ENCODE measurements around the gene FBXO33.
A peak's percentile ranks its signal among the peaks of the same experiment; 100 is the strongest.

The FBXO33 gene

DNA sequence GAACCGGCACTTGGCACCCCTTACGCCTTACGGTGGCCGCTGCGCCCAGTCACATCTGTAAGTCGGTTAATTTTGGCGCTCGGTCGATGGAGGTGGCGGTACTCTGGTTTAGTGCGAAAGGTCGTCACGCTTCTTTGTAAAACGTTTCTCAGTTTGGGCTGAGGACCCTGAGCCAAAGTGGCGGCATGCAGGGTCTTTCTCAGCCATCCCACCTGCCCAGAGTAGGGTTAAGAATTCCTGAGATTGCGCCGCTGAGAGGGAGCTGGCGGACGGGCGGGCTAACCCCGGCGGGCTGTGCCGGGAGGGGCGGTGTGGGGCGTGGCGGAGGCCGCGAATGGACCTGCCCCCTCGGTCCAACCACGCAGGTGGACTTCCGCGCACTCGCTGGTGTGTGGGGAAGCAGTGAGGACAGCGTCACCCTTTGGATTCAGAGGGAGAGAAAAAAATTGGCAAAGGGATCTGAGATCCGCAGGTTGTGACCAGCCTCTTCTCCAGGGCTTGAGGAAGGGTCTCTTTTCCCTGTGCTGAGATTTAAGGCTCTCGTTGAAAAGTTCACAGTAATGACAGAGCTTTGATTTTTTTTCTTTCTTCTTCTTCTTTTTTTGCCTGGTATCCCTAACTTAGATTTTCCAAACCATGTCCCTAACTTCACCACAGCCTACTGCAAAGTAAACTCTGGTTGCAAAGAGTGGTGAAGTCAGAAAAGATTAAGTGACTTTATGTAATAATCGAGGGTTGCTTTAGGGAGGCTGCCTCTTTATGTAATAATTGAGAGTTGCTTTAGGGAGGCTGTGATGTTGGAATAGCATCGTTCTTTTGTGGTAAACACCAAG is 602 bp upstream of the FBXO33 start:
- DNase-seq = peak in 41 of 42 donors; percentile 67 to 91 (median 82)
- intact Hi-C loops (cut with DNase I) = loop anchor here (2.0 to 10.0 kb wide), 3 partner anchors 168 to 321 kb away; partner anchors contain the start of genes GEMIN2 and PNN

DNA sequence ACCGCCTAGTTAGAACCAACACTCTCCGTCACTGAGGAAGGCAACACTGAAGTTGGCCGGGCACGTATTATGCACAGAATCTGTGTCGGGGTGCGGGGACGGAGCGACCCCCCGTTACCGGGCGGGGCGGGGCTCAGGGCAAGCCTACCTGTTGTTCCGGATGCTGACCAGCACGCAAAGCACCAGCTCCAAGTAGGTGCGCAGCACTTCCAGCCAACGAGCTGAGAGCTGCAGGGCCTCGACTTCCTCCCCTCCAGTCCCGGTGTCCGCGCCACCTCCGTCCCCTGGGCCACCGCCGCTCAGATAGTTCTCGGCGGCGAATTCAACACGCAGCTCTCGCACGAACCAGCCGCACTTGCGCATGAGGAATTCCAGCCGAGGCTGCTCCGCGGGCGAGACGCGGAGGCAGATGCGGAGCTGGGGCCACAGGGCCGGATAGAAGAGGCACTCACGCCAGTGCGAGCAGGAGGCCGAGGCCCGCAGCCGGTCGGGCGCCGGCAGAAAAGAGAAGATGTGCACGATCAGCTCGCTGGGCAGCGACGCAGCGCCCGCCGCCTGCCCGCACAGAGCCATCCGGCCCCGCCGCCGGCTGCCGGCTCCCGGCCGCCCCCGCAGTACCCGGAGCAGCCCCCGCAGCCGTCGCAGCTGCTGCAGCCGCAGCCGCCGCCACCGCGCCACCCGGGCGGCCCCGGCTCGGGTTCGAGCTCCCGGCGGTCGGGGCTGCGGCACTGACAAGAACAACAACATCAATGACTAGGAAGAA is 636 bp downstream of the FBXO33 start:
- DNase-seq = peak in 39 of 42 donors; percentile 7 to 71 (median 36)
- intact Hi-C loops (cut with DNase I) = loop anchor here (2.0 to 10.0 kb wide), 3 partner anchors 167 to 319 kb away; partner anchors contain the start of genes GEMIN2 and PNN

DNA sequence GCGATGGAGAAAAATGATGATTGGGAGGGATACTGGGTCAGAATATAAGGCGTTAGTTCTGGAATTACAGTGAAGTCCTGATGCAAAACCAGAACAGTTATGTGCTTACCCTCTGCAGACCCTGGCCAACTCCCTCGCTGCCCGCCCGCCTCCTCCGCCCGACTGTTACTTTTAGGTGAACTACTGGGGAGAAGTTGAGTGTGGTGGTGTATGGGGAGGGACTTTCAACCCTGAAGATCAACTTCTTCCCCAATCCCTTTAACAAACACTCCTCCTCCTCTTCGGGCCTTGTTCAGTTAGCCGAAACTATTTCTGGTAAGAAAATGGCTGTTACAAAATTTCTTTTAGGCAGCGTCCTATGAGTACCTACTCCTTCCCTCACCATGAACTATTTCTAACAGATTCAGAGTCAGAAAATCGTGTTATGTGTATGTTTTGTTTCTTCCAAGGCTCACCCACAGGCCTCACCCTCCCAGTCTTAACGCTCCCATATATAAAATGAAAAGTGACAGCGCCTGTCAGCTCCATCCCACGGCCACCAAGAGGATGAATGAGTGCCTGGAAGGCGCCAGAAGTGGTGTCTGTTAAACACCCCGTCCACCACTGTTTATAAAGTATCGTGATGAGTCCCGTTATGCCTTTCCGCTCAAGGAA is 1.3 kb downstream of the FBXO33 start:
- intact Hi-C loops (cut with DNase I) = loop anchor here (5.0 to 10.0 kb wide), 2 partner anchors 166 to 319 kb away; partner anchors contain the start of gene GEMIN2
- peak in 19 of 42 donors; percentile 6 to 73 (median 31) for DNase-seq

DNA sequence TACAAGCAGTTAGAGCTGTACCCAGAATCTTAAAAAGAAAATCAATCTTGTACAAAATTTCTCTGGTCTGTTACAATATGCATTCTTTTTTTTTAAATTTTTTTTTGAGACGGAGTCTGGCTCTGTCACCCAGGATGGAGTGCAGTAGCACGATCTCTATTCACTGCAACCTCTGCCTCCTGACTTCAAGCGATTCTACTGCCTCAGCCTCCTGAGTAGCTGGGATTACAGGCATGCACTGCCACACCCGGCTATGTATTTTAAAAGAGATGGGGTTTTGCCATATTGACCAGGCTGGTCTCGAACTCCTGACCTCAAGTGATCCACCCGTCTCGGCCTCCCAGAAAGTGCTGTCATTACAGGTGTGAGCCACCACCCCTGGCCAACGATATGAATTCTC is 4.1 kb downstream of the FBXO33 start:
- intact Hi-C loops (cut with DNase I) = no loop called here
- no peak for DNase-seq

DNA sequence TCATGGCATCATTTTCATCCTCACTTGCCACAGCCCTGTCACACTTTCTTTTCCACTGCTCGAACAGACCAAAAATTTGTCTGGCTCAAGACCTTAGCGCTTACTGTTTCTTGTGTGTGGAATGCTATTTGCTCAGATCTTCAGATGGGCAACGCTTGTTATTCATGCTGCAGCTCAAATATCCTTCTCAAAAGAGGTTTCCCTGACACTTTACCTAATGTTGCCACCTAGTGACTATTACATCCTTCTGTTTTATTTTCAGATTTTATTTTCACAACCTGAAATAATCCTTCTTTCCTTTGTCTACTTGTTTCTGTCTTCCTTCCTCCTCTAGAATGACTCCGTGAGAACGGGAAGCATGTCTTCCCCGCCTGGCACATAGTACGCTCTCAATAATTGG is 5.6 kb downstream of the FBXO33 start:
- intact Hi-C loops (cut with DNase I) = no loop called here
- no peak for DNase-seq

DNA sequence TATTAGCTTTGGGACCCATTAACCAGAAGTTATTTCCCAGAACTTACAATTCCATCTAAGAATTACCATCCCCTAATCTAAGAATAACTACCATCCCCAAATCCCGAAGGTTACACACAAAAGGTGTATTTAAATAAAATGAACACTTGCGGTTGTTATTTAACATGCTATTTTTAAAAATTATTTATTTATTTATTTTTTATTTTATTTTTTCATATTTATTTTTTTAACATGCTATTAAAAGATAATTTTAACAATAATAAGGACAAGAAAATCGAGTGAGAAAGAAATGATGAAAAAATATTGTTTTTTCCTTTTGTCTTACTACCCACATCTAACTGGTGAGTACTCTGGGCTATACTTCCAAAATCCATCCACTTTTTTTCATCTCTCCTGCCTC is 6.3 kb downstream of the FBXO33 start:
- DNase-seq = no peak
- intact Hi-C loops (cut with DNase I) = no loop called here

DNA sequence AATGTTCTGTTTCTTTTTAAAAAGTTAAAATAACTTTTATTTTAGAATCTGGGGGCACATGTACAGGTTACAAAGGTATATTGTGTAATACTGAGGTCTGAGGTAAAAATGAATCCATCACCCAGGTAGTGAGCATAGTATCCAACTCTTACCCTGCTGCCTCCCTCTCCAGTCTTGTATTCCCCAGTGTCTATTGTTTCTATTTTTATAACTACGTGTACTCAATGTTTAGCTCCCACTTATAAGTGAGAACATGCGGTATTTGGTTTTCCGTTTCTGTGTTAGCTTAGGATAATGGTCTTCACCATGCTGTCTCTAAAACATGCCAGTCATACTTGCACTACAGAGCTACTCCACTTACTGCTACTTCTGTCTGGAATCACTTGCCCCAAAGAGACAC is 8.4 kb downstream of the FBXO33 start:
- no peak for DNase-seq
- intact Hi-C loops (cut with DNase I) = no loop called here

DNA sequence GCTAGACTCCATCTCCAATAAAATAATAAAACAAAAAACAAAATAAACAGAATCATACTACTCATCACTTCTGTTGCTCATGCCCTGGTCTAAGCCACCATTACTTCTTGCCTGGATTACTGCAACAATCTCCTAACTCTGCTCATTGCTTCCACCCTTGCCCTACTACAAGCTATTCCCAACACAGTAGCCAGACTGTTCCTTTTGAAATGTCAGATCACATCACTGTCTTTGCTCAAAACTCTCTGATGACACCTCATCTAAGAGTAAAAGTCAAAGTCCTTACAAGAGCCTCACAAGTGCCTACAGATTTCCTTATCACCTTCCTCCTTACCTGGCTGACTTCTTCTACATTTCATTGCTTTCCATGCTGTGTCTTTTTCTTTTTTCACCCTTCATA is 10.0 kb downstream of the FBXO33 start:
- no peak for DNase-seq
- intact Hi-C loops (cut with DNase I) = no loop called here

DNA sequence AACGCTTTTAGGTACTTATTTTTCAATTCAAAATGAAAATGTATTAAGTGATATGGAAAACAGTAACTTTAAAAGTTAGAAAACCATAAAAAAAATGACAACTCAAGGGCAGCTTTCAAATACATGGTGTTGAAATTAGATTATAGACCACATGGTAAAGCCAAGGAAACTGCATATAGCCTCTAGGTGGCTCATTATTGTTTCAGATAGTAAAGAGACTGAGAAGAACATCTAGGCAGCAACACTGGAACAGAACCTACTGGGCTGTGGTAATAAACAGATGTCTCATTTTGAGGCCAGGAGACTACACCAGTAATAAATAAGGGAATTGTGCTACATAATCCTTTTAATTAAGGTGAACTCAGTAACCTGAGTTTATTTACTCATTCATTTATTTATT is 13.0 kb downstream of the FBXO33 start:
- intact Hi-C loops (cut with DNase I) = no loop called here
- DNase-seq = no peak

DNA sequence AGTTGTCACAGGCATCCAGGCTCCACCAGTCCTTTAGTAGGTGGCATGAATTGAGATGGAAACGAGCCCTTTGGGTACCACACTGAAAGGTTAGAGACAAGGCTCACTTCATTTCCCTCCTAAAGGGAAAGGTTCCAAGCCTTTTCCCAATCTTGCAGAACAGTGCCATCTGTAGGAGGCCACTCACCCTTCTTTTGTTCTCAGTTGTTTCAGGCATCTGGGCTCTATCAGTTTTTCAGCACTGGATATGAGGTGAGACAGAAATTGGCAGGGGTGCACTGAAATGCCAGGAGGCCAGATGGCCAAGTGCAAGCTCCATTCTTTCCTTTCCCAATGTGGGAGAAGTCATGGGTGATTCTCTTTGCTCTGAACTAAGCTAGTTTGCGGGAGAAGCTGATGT is 15.2 kb downstream of the FBXO33 start:
- intact Hi-C loops (cut with DNase I) = no loop called here
- DNase-seq = no peak

DNA sequence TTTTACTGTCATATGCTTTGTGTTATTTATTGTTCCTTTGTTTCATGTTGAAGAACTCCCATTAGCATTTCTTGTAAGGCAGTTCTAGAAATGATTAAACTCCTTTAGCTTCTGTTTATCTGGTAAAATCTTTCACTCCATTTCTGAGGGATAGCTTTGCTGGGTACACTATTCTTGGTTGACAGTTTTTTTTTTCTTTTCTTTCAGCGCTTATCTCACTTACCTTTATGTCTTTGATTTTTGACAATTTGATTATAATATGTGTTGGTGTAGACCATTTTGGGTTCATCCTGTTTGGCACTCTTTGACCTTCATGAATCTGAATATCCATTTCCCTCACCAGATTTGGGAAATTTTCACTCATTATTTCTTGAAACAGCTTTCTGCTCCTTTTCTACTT is 16.2 kb downstream of the FBXO33 start:
- DNase-seq = no peak
- intact Hi-C loops (cut with DNase I) = no loop called here

DNA sequence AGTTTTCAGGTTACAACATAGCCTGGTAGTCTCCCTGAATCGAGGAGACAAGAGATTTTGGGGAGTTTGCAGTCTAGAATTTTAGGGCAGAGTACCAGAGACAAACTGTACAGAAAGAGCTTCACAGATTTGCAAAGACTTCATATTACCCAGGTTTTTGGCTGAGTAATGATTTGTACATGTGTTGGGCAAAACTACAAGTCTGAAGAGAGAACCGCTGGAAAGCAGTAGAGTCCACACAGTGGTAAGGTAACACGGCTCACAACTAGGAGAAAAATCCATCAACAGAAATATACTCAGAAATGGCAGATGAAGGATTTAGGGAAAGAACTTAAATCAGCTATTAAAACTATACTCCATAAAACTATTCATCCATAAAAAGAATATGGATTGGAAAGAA is 25.7 kb downstream of the FBXO33 start:
- no peak for DNase-seq
- intact Hi-C loops (cut with DNase I) = no loop called here

DNA sequence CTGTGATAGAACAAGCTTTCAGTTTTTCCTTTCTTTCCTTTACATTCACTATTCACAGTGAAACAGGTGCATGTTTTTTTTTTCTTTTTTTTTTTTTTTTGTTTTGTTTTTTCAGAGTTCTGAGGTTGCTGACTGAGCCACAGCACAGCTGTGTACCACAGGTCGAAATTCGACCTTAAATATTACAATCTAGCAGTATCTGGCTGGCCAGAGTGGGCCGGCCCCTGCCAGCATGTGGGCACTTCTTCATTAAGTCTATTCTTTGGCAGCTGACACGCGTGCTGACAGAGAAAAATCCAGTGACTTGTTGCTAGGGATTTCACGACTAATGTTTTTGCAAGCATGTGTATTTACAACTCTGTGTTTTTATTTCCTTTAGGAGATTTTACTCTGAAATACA is 33.9 kb downstream of the FBXO33 start:
- intact Hi-C loops (cut with DNase I) = no loop called here
- no peak for DNase-seq

DNA sequence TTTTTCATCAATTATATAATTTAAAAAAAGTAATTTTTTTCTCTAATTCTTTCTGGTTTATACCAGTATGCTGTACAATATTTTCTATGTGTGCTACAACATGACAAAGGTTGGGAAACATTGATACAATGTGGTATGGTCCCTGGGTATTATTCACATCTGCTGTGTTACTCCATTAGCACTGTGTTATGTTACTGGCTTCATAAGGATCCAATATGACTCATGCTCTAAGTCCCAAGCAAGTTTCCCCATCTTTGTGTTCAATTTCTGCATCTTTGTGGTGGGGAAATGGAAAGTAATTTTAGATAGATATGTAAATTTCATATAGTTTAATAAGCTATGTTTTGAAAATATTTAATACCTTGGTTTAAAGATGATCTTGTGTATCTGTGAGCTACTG is 35.8 kb downstream of the FBXO33 start:
- intact Hi-C loops (cut with DNase I) = no loop called here
- no peak for DNase-seq

DNA sequence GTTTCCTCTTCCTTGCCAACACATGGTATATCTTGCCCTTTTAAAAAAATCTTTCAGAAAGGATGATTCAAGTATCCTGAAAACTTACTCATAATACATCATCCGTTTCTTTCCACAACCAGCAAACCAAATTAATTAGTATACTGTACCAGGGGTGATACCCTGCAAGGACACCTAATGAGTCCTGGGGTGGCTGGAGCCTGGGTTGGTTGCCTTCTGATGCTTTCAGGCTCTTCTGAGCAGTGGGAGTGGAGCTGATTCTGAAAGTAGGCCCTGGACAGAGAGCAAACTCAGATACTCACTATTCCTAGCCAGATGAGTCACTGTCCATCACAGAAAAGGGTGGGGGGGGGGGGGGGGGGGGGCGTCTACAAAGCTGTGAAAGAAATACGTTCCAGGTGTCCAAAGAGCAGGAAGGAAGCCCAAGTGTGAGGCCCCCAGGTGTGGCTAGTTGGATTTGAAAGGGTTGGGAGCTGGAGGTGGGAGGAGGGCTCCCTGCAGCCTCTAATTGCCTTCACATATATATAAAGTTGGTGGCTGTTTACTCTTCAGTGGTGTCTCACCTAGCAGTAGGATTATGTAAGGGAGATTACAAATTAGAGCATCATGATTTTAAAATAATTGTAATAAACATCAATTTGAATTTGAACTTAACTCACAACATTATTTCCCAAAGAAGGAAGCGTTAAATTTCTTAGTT is 36.5 kb downstream of the FBXO33 start:
- intact Hi-C loops (cut with DNase I) = no loop called here
- DNase-seq = no peak

DNA sequence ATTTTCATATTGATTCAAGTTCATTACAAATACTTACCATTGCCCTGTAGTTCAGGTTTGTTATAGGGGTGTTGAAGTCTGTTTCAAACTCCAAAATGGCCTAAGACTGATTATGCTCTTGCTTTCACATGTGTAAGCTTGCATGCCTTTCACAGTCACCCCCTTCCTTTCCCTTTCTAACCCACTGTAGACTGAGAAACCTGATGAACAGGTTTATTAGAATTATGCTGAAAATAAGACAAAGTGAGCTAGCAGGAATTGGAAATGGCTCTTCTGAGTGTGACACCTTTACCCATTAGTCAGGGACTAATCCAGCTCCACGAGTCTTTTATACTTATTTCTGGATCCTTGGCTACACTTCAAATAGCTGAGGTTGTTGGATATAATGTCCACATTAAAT is 38.9 kb downstream of the FBXO33 start:
- intact Hi-C loops (cut with DNase I) = no loop called here
- DNase-seq = no peak

DNA sequence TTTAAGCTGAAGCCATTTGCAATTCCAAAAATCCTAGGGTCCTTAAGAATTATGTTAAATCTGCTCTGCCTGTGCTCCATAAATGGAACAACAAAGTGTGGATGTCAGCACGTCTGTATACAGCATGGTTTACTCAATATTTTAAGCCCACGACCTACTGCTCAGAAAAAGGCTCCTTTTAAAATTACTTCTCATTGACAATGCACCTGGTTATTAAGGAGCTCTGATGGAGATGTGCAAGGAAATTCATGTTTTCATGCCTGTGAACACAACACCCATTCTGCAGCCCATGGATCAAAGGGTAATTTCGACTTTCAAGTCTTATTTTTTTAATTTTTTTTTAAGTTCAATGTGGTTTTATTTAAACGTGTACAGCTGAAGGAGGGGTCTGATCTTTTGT is 48.1 kb downstream of the FBXO33 start:
- DNase-seq = no peak
- intact Hi-C loops (cut with DNase I) = no loop called here

DNA sequence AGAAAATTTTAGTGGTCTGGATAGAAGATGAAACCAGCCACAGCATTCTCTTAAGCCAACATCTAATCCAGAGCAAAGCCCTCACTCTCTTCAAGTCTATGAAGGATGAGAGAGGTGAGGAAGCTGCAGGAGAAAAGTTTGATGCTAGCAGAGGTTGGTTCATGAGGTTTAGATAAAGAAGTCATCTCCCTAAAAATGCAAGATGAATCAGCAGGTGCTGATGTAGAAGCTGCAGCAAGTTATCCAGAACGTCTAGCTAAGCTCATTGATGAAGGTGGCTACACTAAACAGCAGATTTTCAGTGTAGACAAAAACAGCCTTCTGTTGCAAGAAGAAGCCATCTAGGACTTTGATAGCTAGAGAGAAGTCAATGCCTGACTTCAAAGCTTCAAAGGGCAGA is 48.5 kb downstream of the FBXO33 start:
- intact Hi-C loops (cut with DNase I) = no loop called here
- no peak for DNase-seq

DNA sequence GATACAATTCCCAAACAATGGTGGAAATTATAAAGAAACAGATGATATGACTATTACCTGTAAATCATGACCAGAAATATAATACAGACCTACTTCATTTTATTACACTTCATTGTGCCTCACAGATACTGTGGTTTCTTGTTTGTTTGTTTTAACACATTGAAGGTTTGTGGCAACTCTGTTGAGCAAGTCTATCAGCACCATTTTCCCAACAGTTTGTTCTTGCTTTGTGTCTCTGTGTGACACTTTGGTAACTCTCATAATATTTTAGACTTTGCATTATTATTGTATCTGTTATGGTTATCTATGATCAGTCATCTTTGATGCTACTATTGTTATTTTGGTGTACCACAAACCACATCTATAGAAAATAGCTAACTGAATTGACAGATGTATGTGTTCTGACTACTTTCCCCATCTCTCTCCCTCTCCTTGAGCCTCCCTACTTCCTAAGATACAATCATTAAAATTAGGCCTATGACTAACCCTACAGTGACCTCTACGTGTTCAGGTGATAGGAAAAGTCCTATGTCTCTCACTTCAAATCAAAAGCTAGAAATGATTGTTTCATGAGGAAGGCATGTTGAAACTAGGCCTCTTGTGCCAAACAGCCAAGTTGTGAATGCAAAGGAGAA is 49.1 kb downstream of the FBXO33 start:
- intact Hi-C loops (cut with DNase I) = no loop called here

More for the DNA sequence above, 49.1 kb downstream of the FBXO33 start:
- no peak for DNase-seq

Measured in head of caudate nucleus (tissue), 42 donors.